ENCODE results near the gene RASGRP2. TPM values are rescaled to one million over a fixed set of nuclear protein-coding genes. Genes with fewer than 3 reads are reported as not detected.

Gene RASGRP2
- total RNA-seq, 1 experiment from 2014 or later = not detected

DNA sequence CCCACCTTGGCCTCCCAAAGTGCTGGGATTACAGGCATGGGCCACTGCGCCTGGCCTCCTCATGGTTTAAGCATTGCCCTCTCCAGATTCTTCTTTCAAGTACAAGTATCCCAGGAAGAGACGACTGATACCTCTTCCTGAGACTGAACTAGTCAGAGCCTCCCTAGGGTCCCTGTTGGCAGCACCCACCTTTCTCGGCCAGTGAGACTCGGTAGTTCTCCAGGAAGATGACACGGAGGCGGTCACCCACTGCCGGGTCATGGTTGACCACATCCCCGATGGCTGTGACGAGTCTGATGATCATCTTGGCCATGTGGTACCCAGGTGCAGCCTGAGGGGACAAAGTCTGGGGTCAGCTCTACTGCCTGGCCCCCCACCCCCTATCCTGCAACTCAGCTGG lies 7.2 kb upstream of the RASGRP2 start:
- DNase-seq = no peak
- Histone ChIP-seq H3K36me3 (no peaks in the 10 kb centered on the region), H3K27me3 (no peaks in the 10 kb centered on the region), H3K4me3 (no peak overlapping the region), H3K9me3 (no peaks in the 10 kb centered on the region)

DNA sequence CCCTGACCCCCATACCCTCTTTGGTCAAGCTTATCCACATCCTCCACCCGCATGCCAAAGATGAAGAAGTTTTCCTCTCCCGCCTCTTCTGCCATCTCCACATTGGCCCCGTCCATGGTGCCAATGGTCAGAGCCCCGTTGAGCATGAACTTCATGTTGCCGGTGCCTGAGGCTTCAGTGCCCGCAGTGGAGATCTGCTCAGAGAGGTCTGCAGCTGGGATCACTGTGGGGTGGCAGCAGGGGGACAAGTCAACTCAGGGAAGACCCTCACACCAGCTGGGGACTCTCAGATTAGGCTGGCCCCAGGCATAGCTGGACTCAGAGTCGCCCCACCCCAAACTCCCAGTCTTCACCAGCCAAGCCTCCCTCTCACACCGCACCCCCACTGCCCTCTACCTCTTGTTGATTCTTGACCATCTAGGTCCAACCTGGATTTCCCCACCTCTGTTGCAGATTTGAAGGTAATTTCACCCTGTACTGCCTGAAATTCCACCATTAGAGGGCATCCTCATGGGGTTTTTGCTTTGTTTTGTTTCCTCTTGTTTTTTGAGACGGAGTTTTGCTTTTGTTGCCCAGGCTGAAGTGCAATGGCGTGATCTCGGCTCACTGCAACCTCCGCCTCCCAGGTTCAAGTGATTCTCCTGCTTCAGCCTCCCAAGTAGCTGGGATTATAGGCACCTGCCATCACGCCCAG lies 6.6 kb upstream of the RASGRP2 start:
- H3K9me3 ChIP-seq = no peaks in the 10 kb centered on the region
- no peak for DNase-seq

GRCh38 chr11:64747961-64748665 lies 4.2 kb upstream of the RASGRP2 start:
- H3K27me3 ChIP-seq = peaks cover 12% of the 10 kb centered on the region
- DNase-seq = no peak
- H3K4me3 ChIP-seq = no peak overlapping the region
- H3K9me3 ChIP-seq = no peaks in the 10 kb centered on the region
- no peaks in the 10 kb centered on the region for H3K36me3 ChIP-seq

More for the DNA sequence above, 6.6 kb upstream of the RASGRP2 start:
- no peak overlapping the region for H3K4me3 ChIP-seq
- no peaks in the 10 kb centered on the region for H3K27me3 ChIP-seq
- H3K36me3 ChIP-seq = no peaks in the 10 kb centered on the region

GRCh38 chr11:64746486-64746885 lies 2.5 kb upstream of the RASGRP2 start:
- H3K36me3 ChIP-seq = no peaks in the 10 kb centered on the region
- H3K4me3 ChIP-seq = no peak overlapping the region
- H3K9me3 ChIP-seq = no peaks in the 10 kb centered on the region
- no peak for DNase-seq
- peaks cover 19% of the 10 kb centered on the region for H3K27me3 ChIP-seq

- Histone ChIP-seq H3K27me3 (peaks cover 19% of the 10 kb centered on the region), H3K36me3 (no peaks in the 10 kb centered on the region), H3K4me3 (no peak overlapping the region), H3K9me3 (no peaks in the 10 kb centered on the region)
- DNase-seq = no peak
Measured at GRCh38 chr11:64745521-64746328, 1.8 kb upstream of the RASGRP2 start.

- peaks cover 19% of the 10 kb centered on the region for H3K27me3 ChIP-seq
- no peak for DNase-seq
- H3K9me3 ChIP-seq = no peaks in the 10 kb centered on the region
- no peak overlapping the region for H3K4me3 ChIP-seq
- H3K36me3 ChIP-seq = no peaks in the 10 kb centered on the region
Measured at GRCh38 chr11:64745189-64745520, 1.2 kb upstream of the RASGRP2 start.

GRCh38 chr11:64744544-64745188 lies 724 bp upstream of the RASGRP2 start:
- DNase-seq = no peak
- Histone ChIP-seq H3K27me3 (peaks cover 19% of the 10 kb centered on the region), H3K4me3 (no peak overlapping the region), H3K9me3 (no peaks in the 10 kb centered on the region), H3K36me3 (no peaks in the 10 kb centered on the region)

DNA sequence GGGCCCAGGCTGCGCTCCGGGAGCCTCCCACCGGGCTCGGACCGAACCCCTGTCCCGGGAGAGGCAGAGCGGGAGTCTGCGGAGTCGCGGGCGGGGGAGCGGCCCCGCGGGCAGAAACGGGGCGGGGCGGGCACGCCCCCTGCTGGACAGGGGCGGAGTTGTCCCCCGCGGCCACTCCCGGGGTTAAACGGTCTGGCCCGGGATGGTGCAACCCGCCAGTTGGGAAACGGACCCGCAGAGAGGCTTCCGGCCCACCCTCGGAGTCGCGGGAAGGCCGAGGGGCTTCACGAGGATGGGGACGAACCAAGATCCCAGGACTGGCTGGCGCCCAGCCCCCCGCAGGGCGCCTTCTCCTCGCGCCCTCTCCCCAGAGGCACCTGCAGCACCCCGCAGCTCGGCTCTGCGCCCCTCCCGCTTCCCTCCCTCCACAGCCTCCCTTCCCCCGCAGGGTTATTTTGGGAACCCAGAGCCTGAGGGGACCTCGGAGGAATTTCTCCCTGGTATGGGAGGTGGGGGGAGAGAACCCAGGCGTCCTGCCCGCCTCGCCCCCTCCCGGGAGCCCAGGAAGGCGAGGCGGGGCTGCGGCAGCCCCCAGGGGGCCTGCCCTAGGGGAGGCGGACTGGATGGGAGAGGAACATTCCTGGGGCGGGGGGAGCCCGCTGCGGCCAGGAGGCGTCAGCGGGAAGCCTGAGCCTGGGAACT lies 902 bp downstream of the RASGRP2 start:
- Histone ChIP-seq H3K27me3 (peaks cover 19% of the 10 kb centered on the region), H3K4me3 (peak overlapping the region; percentile 25), H3K9me3 (no peaks in the 10 kb centered on the region), H3K36me3 (no peaks in the 10 kb centered on the region)
- peak; percentile 52 for DNase-seq

- no peak for DNase-seq
- peaks cover 19% of the 10 kb centered on the region for H3K27me3 ChIP-seq
Measured at GRCh38 chr11:64742087-64742888, 1.7 kb downstream of the RASGRP2 start.

GRCh38 chr11:64741375-64742086 lies 2.4 kb downstream of the RASGRP2 start:
- Histone ChIP-seq H3K9me3 (no peaks in the 10 kb centered on the region), H3K27me3 (peaks cover 19% of the 10 kb centered on the region), H3K36me3 (no peaks in the 10 kb centered on the region), H3K4me3 (no peak overlapping the region)
- no peak for DNase-seq

More at GRCh38 chr11:64742087-64742888, 1.7 kb downstream of the RASGRP2 start:
- no peaks in the 10 kb centered on the region for H3K9me3 ChIP-seq
- H3K36me3 ChIP-seq = no peaks in the 10 kb centered on the region
- peak overlapping the region; percentile 25; the same call in 1 of the 2 replicates for H3K4me3 ChIP-seq

DNA sequence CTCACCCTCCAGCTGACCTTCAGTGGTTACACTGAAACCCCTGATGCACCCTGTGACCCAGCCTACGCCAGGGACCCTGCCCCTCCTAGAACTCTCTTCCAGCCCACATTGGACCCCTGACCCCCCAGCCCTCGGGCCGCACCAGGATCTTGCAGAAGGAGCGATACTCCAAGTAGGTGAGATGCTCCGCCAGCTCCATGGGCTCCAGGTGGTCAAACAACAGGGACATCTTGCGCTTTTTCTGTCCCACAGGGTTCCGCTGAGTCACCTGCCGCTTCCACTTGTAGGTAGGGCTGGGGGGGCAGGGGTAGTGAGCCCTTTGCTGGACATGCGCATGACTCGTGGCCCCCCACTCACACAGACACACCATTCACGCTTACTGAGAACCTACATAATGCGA lies 4.1 kb downstream of the RASGRP2 start:
- Histone ChIP-seq H3K4me3 (no peak overlapping the region), H3K27me3 (peaks cover 19% of the 10 kb centered on the region), H3K9me3 (no peaks in the 10 kb centered on the region), H3K36me3 (no peaks in the 10 kb centered on the region)
- no peak for DNase-seq

DNA sequence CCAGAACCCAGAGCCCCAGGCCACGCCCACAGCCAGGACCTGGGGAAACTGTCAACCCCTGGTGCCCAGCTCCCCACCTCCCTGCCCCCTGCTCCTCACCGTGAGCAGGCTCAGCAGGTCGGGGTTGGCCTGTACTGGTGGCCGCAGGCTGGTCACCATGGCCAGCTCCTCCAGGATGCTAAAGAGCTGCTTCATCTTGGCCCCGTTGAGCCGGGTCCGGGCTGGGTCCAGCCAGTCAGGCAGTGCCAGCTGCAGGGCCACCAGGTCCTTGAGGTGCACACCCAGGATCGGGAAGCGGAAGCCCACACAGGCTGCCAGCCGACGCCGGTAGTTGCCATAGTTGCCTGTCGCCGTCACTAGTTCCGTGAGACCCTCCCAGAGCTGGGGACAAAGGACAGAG lies 7.3 kb downstream of the RASGRP2 start:
- DNase-seq = no peak
- Histone ChIP-seq H3K9me3 (no peaks in the 10 kb centered on the region), H3K27me3 (no peaks in the 10 kb centered on the region; the same call in 1 of the 2 replicates), H3K4me3 (no peak overlapping the region), H3K36me3 (no peaks in the 10 kb centered on the region)

DNA sequence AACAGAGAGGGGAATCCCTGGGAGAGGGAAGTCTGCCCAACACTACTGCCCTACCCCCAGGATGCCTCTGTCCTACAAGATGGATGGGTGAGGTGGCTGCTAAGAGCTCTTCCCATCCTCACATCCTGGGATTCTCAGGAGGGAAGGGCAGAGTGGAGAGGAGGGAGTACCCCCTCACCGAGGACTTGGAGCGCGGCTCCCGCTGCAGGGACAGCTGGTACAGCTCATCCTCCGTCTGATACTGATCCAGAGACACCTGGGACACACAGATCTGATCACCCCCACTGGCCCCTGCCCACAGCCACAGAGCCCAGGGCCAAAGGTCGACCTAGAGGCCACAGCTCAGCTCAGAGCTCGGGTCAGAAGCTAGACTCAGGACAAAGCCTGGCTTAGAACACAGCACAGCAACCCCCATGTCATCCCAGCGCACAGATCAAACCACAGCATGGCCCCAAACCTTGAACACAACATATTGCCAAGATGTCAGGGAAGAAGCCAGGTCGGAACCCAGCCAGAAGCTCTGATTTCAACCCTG lies 8.2 kb downstream of the RASGRP2 start:
- H3K9me3 ChIP-seq = no peaks in the 10 kb centered on the region
- no peaks in the 10 kb centered on the region for H3K36me3 ChIP-seq
- H3K4me3 ChIP-seq = no peak overlapping the region
- H3K27me3 ChIP-seq = no peaks in the 10 kb centered on the region; the same call in 1 of the 2 replicates
- no peak for DNase-seq

- Histone ChIP-seq H3K27me3 (no peaks in the 10 kb centered on the region; the same call in 1 of the 2 replicates), H3K36me3 (no peaks in the 10 kb centered on the region), H3K4me3 (no peak overlapping the region), H3K9me3 (no peaks in the 10 kb centered on the region)
- no peak for DNase-seq
Measured at GRCh38 chr11:64734811-64735724, 8.9 kb downstream of the RASGRP2 start.

Data from MG63 (cell line).